Measurements from ENCODE around the gene AUP1.
"Not testable (repeated sequence)": the region's sequence is repeated elsewhere in the genome, so short reads cannot be mapped to it uniquely, and the experiment has no call there.

AUP1 gene

GRCh38 chr2:74495440-74495839 is 34.1 kb downstream of the AUP1 start:
- no peak for DNase-seq

- no peak for DNase-seq
Measured at GRCh38 chr2:74493546-74493945, 36.0 kb downstream of the AUP1 start.

GRCh38 chr2:74491648-74492544 is 37.6 kb downstream of the AUP1 start:
- DNase-seq: no peak

- DNase-seq: no peak
Measured at GRCh38 chr2:74489906-74490305, 39.6 kb downstream of the AUP1 start.

GRCh38 chr2:74488643-74489481 is 40.6 kb downstream of the AUP1 start:
- no peak for DNase-seq

GRCh38 chr2:74486141-74486540 is 43.4 kb downstream of the AUP1 start:
- DNase-seq: no peak

GRCh38 chr2:74483675-74484164 is 45.8 kb downstream of the AUP1 start:
- not testable (repeated sequence) for DNase-seq

- peak; percentile 91 for DNase-seq
Measured at GRCh38 chr2:74482801-74483674, 46.5 kb downstream of the AUP1 start, which contains the start of the genes CCDC142 and TTC31. CCDC142 (minus strand) TSS chr2:74482998; CDS start chr2:74482837, 161 bp downstream. TTC31 (plus strand) TSS chr2:74483081; CDS start chr2:74483096, 15 bp downstream.

GRCh38 chr2:74481961-74482800 is 47.3 kb downstream of the AUP1 start:
- DNase-seq: peak; percentile 74

GRCh38 chr2:74481431-74481830 is 48.1 kb downstream of the AUP1 start:
- no peak for DNase-seq

Measured in NK-92 treated with Interleukin-12 subunit alpha and Interleukin-12 subunit beta, amount 100 ng/mL, for 24 hours (cell line).